ENCODE measurements around the gene SRXN1. TPM values are rescaled to one million over a fixed set of nuclear protein-coding genes. Genes with fewer than 3 reads are reported as not detected.

Gene SRXN1
- total and polyA plus RNA-seq, 9 of the 15 experiments (the other 6 are each of a cell fraction or from before 2014, with no cell fraction given), result 6.8 to 36.4 (median 21.6) TPM

DNA sequence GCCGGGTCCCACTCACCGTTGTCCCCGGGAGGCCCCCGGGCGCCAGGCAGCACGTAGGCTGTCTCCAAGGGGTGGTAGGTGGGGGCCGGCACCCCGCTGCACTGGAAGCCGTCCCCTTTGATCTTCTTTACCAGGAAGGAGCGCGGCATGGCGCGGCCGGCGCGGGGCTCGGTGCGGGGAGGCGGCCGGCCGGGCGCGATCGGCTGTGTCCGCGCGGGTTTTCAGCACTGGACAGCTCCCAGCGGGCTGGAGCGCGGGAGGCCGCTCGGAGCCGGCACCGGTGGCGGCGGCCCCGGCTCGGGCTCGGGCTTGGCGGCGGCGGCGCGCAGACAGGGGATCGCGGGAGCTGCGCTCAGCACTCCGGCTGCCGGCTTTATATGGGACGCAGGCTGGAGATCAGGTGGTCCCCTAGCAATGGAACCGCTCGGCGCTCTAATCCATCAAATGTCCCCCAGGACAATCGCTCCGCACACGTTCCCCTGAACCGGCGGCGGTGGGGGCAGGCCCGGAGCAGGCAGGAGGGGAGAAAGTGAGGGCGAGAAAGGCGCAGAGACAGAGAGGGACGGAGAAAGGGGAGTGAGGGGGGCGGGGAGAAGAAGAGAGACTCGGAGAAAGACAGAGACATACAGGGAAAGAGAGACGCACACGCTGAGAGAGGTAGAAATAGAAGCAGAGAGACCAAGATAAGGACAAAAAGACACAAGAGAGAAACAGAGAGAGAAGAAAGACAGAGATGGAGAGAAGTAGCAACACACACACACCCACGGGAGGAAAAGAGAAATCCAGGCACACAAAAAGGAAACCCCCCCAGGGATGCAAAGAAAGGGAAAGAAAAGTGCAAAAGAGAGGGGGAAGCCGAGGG, 22.7 kb upstream of the SRXN1 start, which contains the start of gene SCRT2 (continued):
- TF ChIP-seq, protein P1, sequence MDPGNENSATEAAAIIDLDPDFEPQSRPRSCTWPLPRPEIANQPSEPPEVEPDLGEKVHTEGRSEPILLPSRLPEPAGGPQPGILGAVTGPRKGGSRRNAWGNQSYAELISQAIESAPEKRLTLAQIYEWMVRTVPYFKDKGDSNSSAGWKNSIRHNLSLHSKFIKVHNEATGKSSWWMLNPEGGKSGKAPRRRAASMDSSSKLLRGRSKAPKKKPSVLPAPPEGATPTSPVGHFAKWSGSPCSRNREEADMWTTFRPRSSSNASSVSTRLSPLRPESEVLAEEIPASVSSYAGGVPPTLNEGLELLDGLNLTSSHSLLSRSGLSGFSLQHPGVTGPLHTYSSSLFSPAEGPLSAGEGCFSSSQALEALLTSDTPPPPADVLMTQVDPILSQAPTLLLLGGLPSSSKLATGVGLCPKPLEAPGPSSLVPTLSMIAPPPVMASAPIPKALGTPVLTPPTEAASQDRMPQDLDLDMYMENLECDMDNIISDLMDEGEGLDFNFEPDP (CRISPR knock-in tag; IDR thresholded peaks at IDR 0.05), result no peak
- TF ChIP-seq, protein P2, sequence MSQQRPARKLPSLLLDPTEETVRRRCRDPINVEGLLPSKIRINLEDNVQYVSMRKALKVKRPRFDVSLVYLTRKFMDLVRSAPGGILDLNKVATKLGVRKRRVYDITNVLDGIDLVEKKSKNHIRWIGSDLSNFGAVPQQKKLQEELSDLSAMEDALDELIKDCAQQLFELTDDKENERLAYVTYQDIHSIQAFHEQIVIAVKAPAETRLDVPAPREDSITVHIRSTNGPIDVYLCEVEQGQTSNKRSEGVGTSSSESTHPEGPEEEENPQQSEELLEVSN (IDR thresholded peaks at IDR 0.05; ENCODE audit: borderline replicate concordance in 1 of 2, extremely low read depth in 1 of 2, insufficient read depth in 1 of 2, insufficient read length in 1 of 2, low read depth in 1 of 2, low read length in 1 of 2, poor library complexity in 1 of 2, severe bottlenecking in 1 of 2), result peak in 1 of 2 experiments; percentile 76
- TF ChIP-seq ZBTB1 (CRISPR knock-in tag; IDR thresholded peaks at IDR 0.05; ENCODE audit: borderline replicate concordance, low read depth) (peak; percentile 66; the same call in 1 of the 2 replicates), ZNF140 (CRISPR knock-in tag; IDR thresholded peaks at IDR 0.05) (no peak)
- TF ChIP-seq, protein P3, sequence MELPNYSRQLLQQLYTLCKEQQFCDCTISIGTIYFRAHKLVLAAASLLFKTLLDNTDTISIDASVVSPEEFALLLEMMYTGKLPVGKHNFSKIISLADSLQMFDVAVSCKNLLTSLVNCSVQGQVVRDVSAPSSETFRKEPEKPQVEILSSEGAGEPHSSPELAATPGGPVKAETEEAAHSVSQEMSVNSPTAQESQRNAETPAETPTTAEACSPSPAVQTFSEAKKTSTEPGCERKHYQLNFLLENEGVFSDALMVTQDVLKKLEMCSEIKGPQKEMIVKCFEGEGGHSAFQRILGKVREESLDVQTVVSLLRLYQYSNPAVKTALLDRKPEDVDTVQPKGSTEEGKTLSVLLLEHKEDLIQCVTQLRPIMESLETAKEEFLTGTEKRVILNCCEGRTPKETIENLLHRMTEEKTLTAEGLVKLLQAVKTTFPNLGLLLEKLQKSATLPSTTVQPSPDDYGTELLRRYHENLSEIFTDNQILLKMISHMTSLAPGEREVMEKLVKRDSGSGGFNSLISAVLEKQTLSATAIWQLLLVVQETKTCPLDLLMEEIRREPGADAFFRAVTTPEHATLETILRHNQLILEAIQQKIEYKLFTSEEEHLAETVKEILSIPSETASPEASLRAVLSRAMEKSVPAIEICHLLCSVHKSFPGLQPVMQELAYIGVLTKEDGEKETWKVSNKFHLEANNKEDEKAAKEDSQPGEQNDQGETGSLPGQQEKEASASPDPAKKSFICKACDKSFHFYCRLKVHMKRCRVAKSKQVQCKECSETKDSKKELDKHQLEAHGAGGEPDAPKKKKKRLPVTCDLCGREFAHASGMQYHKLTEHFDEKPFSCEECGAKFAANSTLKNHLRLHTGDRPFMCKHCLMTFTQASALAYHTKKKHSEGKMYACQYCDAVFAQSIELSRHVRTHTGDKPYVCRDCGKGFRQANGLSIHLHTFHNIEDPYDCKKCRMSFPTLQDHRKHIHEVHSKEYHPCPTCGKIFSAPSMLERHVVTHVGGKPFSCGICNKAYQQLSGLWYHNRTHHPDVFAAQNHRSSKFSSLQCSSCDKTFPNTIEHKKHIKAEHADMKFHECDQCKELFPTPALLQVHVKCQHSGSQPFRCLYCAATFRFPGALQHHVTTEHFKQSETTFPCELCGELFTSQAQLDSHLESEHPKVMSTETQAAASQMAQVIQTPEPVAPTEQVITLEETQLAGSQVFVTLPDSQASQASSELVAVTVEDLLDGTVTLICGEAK (IDR thresholded peaks at IDR 0.05), result no peak
- TF ChIP-seq, protein P3 (CRISPR knock-in tag; IDR thresholded peaks at IDR 0.05), result peak; percentile 2; the same call in 1 of the 2 replicates
- TF ChIP-seq, protein P4, sequence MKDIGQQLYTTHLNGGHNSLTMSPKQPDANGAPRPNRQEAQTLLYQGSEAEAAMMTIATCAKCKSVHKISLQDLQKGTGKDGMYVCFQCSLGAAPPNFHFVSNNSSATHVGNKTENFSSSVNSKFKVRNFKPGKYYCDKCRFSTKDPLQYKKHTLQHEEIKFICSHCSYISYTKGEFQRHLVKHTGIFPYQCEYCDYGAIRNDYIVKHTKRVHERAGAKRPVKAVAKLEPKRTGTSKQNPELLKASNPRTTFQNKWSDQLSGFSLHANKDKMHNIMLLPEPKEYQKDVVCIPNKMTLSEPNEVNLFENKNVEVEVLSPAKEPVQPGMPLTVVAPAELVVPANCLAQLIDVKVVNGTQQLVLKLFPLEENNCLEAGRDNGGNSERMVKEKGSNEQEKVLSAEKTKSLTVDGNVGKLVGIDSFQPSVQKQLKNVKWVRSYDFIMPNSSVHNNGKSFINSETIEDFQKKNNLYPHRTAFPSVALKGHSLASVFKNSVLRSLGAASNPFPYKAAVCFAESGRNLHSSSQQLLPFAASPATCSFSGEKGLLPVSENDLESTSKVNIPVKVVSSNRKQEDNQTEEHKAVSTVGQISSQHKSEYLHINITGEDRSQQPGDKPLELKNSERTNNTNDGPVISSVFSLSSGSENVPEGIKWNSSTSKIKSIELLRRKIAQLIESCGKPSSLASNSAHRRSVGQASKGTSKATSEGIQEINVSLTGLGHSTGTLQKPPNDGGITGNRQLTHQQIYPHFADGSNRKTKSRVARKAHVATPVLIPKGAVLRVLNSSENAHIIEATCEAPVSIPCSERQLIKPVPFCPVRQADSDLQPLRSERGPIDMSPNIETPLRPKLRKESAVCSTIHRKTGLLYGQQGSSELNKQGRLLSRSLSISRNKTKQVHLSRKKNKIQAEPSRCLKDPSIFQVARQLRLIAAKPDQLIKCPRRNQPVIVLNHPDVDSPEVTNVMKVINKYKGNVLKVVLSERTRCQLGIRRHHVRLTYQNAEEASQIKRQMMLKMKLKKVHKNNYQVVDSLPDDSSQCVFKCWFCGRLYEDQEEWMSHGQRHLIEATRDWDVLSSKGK (CRISPR knock-in tag; IDR thresholded peaks at IDR 0.05), result no peak
- TF ChIP-seq, protein P5, sequence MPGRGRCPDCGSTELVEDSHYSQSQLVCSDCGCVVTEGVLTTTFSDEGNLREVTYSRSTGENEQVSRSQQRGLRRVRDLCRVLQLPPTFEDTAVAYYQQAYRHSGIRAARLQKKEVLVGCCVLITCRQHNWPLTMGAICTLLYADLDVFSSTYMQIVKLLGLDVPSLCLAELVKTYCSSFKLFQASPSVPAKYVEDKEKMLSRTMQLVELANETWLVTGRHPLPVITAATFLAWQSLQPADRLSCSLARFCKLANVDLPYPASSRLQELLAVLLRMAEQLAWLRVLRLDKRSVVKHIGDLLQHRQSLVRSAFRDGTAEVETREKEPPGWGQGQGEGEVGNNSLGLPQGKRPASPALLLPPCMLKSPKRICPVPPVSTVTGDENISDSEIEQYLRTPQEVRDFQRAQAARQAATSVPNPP (IDR thresholded peaks at IDR 0.05; ENCODE audit: borderline replicate concordance, insufficient read depth, insufficient read length), result no peak

Data from K562 (cell line).